Measurements from ENCODE around the gene NPB. TPM values are rescaled to one million over a fixed set of nuclear protein-coding genes. Genes with fewer than 3 reads are reported as not detected.

NPB gene
- total RNA-seq, 2 donors from 2014 or later, result 0.66 to 1.8 TPM

GRCh38 chr17:81891303-81891552 is 10.8 kb upstream of the NPB start:
- TF ChIP-seq, protein P1, sequence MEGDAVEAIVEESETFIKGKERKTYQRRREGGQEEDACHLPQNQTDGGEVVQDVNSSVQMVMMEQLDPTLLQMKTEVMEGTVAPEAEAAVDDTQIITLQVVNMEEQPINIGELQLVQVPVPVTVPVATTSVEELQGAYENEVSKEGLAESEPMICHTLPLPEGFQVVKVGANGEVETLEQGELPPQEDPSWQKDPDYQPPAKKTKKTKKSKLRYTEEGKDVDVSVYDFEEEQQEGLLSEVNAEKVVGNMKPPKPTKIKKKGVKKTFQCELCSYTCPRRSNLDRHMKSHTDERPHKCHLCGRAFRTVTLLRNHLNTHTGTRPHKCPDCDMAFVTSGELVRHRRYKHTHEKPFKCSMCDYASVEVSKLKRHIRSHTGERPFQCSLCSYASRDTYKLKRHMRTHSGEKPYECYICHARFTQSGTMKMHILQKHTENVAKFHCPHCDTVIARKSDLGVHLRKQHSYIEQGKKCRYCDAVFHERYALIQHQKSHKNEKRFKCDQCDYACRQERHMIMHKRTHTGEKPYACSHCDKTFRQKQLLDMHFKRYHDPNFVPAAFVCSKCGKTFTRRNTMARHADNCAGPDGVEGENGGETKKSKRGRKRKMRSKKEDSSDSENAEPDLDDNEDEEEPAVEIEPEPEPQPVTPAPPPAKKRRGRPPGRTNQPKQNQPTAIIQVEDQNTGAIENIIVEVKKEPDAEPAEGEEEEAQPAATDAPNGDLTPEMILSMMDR (IDR thresholded peaks at IDR 0.05), result no peak
- TF ChIP-seq POLR2A (IDR thresholded peaks at IDR 0.05), result no peak
- 0 to 1% methylated on average over 1 to 40 of the region's 40 CpGs for WGBS, 2 donors

DNA sequence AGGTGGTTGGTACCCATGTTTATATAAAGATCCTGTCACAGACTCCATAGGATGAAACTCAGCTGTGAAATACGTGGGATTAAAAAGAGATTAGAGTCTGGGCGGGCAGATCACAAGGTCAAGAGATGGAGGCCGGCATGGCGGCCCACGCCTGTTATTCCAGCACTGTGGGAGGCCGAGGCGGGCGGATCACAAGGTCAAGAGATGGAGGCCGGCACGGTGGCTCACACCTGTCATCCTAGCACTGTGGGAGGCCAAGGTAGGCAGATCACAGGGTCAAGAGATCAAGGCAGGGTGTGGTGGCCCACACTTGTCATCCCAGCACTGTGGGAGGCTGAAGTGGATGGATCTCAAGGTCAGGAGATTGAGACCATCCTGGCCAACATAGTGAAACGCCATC is 6.6 kb upstream of the NPB start:
- H3K27me3 ChIP-seq, result no peaks in the 10 kb centered on the region
- H3K9me3 ChIP-seq, result no peaks in the 10 kb centered on the region
- H3K4me3 ChIP-seq, result no peak overlapping the region
- H3K36me3 ChIP-seq (replicated peaks in 1 of 2; ENCODE audit: insufficient read depth in 1 of 2, low read depth in 2 of 2), result peaks cover 4% of the 10 kb centered on the region in 2 donors
- DNase-seq (no peak), ATAC-seq (no peak)
- no peak for TF ChIP-seq POLR2A (IDR thresholded peaks at IDR 0.05)
- TF ChIP-seq, protein P1 (IDR thresholded peaks at IDR 0.05), result no peak
- intact Hi-C loops (cut with DNase I), result no loop called here
- H3K4me1 ChIP-seq, result peaks cover 16% of the 10 kb centered on the region
- WGBS, 2 donors, result 85 to 89% methylated on average over 11 of the region's 11 CpGs
- H3K27ac ChIP-seq, result no peak overlapping the region

More at GRCh38 chr17:81891303-81891552, 10.8 kb upstream of the NPB start:
- H3K27me3 ChIP-seq, result no peaks in the 10 kb centered on the region
- peaks cover 6 to 13% of the 10 kb centered on the region in 2 donors for H3K36me3 ChIP-seq (replicated peaks in 1 of 2; ENCODE audit: insufficient read depth in 1 of 2, low read depth in 2 of 2)
- intact Hi-C loops (cut with DNase I), result no loop called here
- H3K4me3 ChIP-seq, result peak overlapping the region; percentile 31 to 85
- no peak for ATAC-seq
- peaks cover 26% of the 10 kb centered on the region for H3K4me1 ChIP-seq
- no peaks in the 10 kb centered on the region for H3K9me3 ChIP-seq
- DNase-seq, result no peak
- peak overlapping the region; percentile 63 to 96 (median 90) for H3K27ac ChIP-seq

DNA sequence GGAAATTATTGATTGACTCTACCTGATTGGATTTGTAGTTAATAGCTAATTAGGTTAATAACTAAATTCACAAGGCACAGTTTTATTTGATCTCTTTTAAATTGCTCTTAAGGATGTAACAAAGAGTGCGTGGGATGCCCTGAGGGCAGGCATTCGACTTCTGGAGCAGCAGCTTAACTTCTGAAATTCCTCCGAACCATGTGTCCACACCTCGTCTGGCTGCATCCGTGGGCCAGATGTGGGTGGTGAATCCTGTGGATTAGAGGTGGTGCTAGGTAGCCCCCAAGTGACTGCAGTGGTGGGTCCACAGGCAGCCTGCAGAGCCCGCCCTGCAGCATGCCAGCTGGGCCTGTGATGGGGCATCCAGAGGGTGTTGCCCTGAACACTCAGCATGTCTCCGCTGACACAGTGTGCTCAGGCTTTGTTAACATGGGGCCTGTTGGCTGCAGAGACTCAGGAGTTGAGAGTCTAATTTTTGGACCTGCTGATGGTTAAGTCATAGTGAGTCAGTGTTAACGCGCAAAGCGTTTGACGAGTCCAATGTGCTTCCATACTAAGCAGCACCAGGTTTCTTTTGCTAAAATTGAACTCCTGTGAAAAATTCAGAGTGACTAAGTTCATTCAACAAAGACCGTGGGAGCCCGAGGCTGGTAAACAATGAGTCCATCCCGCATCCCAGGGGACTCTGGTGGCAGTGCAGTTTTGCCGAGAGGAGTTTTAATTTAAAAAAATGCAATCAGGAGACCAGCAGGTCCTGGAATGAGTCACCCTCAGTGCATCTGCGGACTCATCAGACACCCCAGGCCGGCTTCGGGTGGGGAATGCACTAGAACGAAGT is 3.8 kb upstream of the NPB start:
- WGBS, 2 donors, result 88 to 93% methylated on average over 18 to 19 of the region's 19 CpGs
- Histone ChIP-seq H3K9me3 (no peaks in the 10 kb centered on the region), H3K4me3 (no peak overlapping the region), H3K27me3 (no peaks in the 10 kb centered on the region), H3K27ac (no peak overlapping the region), H3K4me1 (peaks cover 18% of the 10 kb centered on the region), H3K36me3 (replicated peaks in 1 of 2; ENCODE audit: insufficient read depth in 1 of 2, low read depth in 2 of 2) (peaks cover 4% of the 10 kb centered on the region in 2 donors)
- DNase-seq (no peak), ATAC-seq (no peak)
- TF ChIP-seq, protein P1 (IDR thresholded peaks at IDR 0.05), result no peak
- no peak for TF ChIP-seq POLR2A (IDR thresholded peaks at IDR 0.05)
- intact Hi-C loops (cut with DNase I), result no loop called here

DNA sequence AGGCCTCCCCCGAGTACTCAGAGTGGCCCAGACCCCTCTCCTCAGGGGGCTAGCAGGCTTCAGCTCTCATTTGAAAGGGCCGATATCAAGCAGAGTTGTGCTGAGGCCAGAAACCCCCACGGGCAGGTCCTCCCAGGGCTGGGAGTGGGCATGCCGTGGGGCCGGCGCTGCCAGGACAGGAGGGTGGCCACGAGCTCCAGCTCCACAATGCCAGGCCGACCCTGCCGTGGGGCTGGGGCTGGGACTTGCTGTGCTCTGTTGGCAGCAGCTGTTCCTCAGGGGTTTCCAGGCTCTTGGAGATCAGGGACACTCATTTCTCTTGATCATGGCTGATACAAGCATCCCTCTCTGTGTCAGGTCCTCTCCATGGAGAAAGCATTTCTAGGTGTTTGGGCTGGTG is 3.2 kb upstream of the NPB start:
- Histone ChIP-seq H3K36me3 (replicated peaks in 1 of 2; ENCODE audit: insufficient read depth in 1 of 2, low read depth in 2 of 2) (peaks cover 4% of the 10 kb centered on the region in 2 donors), H3K4me3 (no peak overlapping the region), H3K4me1 (peaks cover 18% of the 10 kb centered on the region), H3K27me3 (no peaks in the 10 kb centered on the region), H3K9me3 (no peaks in the 10 kb centered on the region), H3K27ac (no peak overlapping the region)
- TF ChIP-seq, protein P1 (IDR thresholded peaks at IDR 0.05), result no peak
- TF ChIP-seq POLR2A (IDR thresholded peaks at IDR 0.05), result no peak
- WGBS, 2 donors, result 82% methylated on average over 9 of the region's 9 CpGs; no CpG with 5 or more reads in 1 of the 2 donors
- no peak for DNase-seq
- intact Hi-C loops (cut with DNase I), result no loop called here
- ATAC-seq, result no peak
